HG03575 (cell line): ENCODE results near the gene KIFC3.
"Not testable (repeated sequence)": the region's sequence is repeated elsewhere in the genome, so short reads cannot be mapped to it uniquely, and the experiment has no call there.

Source experiments
- ATAC-seq: cut with Tn5 transposase; IDR thresholded peaks from one replicate; pipeline ENCODE4 v1.9.1; 2021; ENCODE audit not compliant: unreplicated experiment, insufficient number of reproducible peaks, low FRiP score; ENCODE audit errors: extremely low read depth

Gene KIFC3

GRCh38 chr16:57794849-57795430 is 7.4 kb downstream of the KIFC3 start:
- ATAC-seq, result no peak

DNA sequence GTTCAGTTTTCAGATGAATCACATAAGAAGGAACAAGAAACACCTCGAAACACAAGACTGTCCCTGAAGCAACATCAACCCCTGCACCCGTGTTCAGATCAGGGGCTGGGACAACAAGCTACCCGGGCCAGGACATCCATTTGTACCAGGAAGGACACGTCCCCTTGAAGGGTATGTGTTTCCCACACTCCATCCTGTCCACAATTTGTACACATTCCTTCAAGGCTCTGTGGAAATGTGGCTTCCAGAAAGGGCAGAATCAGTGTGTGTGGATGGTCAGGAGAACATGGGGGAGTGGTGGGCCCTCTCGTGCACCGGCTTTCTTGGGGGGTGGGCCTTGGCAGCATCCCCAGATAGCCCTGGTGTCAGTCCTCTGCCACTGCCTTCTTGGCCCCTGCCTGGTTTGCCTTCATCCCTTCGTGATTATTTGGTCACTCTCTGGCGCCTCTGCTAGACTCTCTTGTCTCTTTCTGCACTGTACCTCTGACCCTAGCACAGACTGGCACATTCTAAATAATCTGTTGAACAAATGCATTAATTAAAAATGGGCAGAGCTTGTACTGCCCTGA is 10.3 kb downstream of the KIFC3 start:
- ATAC-seq, result no peak

- no peak for ATAC-seq
Observed at GRCh38 chr16:57791195-57791892, 10.9 kb downstream of the KIFC3 start.

- no peak for ATAC-seq
Observed at GRCh38 chr16:57788951-57789350, 13.3 kb downstream of the KIFC3 start.

GRCh38 chr16:57788252-57788841 is 13.9 kb downstream of the KIFC3 start:
- ATAC-seq, result no peak

- no peak for ATAC-seq
Observed at GRCh38 chr16:57787519-57787905, 14.8 kb downstream of the KIFC3 start.

GRCh38 chr16:57786632-57787518 is 15.4 kb downstream of the KIFC3 start:
- ATAC-seq, result no peak

DNA sequence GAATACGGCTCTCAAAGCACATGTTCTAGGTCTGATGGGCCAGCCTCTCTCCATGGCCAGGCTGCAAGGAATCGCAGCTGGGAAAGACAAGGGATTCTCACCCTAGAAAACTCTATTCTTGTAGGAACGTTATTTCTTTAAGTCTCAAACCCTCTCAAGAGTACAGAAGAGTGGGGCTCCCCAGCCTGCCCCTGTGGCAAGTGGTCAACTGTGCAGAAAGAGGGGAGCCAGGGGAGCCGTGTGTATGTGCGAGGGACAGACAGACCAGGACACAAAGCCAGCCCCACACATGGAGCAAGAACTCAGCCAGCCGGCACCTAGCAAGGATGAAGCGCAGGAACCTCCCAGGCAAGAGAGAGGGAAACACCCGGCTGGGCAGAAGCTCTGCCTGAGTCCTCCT is 16.4 kb downstream of the KIFC3 start:
- no peak for ATAC-seq

- no peak for ATAC-seq
Observed at GRCh38 chr16:57785385-57785784, 16.9 kb downstream of the KIFC3 start.

DNA sequence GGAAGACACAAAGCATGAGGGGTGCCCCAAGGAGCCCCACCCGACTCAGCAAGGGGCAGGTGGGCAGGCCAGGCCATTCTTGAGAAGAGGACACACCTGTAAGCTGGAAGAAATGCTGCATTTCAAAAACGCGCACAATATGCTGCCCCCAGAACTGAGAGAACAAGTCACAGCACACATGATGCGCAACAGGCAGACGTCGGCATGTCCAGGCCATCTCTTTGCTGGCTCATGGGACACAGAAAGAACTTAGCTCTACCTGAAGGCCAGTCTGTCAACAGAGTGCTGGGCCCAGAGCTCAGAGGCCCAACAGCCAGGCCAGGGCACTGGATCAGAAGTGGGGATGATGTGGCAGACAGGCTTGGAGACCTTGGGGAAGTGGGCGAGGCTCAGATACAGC is 18.0 kb downstream of the KIFC3 start:
- no peak for ATAC-seq

GRCh38 chr16:57783883-57784282 is 18.4 kb downstream of the KIFC3 start:
- ATAC-seq, result no peak

DNA sequence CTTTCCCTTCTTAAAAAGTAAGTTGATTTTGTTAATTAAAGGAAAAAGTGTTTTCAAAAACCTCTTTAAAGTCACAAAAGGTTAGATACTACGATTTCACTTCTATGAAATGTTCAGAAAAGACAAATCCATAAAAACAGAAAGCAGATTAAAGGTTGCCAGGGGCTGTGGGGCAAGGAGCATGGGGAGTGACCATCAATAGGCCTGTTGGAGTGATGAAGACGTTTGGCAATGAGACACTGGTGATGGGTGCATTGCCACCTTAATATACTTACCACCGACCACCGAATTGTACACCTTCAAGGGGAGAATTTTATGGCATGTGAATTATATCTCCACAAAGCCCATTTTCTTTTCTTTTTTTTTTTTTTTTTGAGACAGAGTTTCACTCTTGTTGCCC is 19.2 kb downstream of the KIFC3 start:
- ATAC-seq, result no peak

DNA sequence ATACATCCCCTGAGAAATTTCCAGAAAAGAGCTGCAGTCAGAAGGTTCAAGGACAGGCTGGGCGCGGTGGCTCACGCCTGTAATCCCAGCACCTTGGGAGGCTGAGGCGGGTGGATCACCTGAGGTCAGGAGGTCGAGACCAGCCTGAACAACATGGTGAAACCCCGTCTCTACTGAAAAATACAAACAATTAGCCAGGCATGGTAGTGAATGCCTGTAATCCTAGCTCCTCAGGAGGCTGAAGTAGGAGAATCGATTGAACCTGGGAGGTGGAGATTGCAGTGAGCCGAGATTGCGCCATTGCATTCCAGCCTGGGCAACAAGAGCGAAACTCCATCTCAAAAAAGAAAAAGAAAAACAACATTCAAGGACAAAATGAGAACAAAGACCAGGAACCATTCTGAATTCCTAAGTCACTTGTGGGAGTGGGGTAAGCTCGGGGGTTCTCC is 19.7 kb downstream of the KIFC3 start:
- ATAC-seq, result not testable (repeated sequence)

- no peak for ATAC-seq
Observed at GRCh38 chr16:57781741-57782606, 20.3 kb downstream of the KIFC3 start.

DNA sequence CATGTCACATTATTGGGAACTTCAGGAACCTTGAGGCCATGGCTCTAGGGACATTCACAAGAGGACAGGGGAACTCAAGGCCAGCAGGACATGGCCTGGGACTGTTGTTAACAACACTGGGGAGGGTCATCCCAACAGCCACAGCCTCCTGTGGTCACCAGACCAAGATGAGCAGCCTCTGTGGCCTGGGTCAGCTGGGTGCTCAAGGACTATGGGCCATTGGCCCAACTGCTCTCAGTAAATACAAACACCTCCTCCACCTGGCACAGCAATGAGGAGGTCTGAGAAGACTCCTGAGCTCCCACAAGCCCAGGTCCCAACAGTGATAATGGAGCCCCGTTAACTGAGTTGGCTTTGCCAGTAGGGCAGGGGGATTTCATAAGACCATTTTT is 20.9 kb downstream of the KIFC3 start:
- no peak for ATAC-seq

- ATAC-seq, result not testable (repeated sequence)
Observed at GRCh38 chr16:57779836-57780235, 22.5 kb downstream of the KIFC3 start.

GRCh38 chr16:57778658-57779057 is 23.6 kb downstream of the KIFC3 start:
- ATAC-seq, result no peak

GRCh38 chr16:57775661-57776469 is 26.4 kb downstream of the KIFC3 start:
- ATAC-seq, result no peak
